K562 (cell line): ENCODE results near the gene AP2M1. TPM values are rescaled to one million over a fixed set of nuclear protein-coding genes. Genes with fewer than 3 reads are reported as not detected.

Source experiments
- ATAC-seq: fragments of 200-7000 bp; cut with Tn5 transposase; 3 replicates; pipeline ENCODE4 v1.9.1; 2020; ENCODE audit warnings: moderate library complexity
- BruUV-seq: library from RNA; stranded (reverse); fragments of 400-500 nt; replicated peaks from 2 replicates; lab custom pipeline; 2021; lab: Mats Ljungman, UMichigan
- CTCF ChIA-PET: fragments of 300-600 bp; formaldehyde crosslinking; extraction: SDS; loops from one replicate; lab custom pipeline; 2021; ENCODE audit warnings: low intra/inter-chr PET ratio; lab: Yijun Ruan, JAX
- POLR2A ChIA-PET: fragments of 300-600, 350-650 bp; sonication (Branson Sonifier 250); formaldehyde crosslinking; extraction: SDS; loops from one replicate; lab custom pipeline; 2021; ENCODE audit warnings: antibody characterized with exemption, inconsistent platforms; lab: Yijun Ruan, JAX
- DNase-seq, 4 experiments: peaks; one replicate each; pipeline versions ENCODE4 v3.0.0 to v3.0.0-alpha.2; 2011 to 2018; ENCODE audit warnings: low spot score in 3 of 4, mixed read lengths in 3 of 4; ENCODE audit errors: extremely low read depth in 1 of 4
- FAIRE-seq: peaks from 2 replicates; lab custom pipeline; 2011; peaks lifted over from hg19 to GRCh38; lab: Jason Lieb, UNC
- H2AFZ ChIP-seq: 2 replicates; pipeline ENCODE4 v1.6.0; 2011; ENCODE audit warnings: low read depth, low read length, control low read depth, inconsistent platforms
- H3K27ac ChIP-seq: fragments of 200-600 bp; 3 replicates; pipeline ENCODE4 v1.8.0; 2011; ENCODE audit warnings: low read depth, mild to moderate bottlenecking, control low read depth, inconsistent platforms, low read length, moderate library complexity, mixed read lengths; ENCODE audit errors: extremely low read depth
- H3K27me3 ChIP-seq, 2 experiments: fragments of 300-600 bp in 1 of 2; 2 replicates in 1 of 2; 3 replicates in 1 of 2; pipeline versions ENCODE4 v1.6.0 to v1.8.0; 2011; ENCODE audit warnings: inconsistent platforms in 2 of 2, low read length in 2 of 2, mild to moderate bottlenecking in 1 of 2, mixed read lengths in 1 of 2, moderate library complexity in 1 of 2; ENCODE audit not compliant: control insufficient read depth in 2 of 2, insufficient read depth in 2 of 2
- H3K36me3 ChIP-seq: fragments of 300-600 bp; 3 replicates; pipeline ENCODE4 v1.8.0; 2011; ENCODE audit warnings: mild to moderate bottlenecking, low read length, inconsistent platforms; ENCODE audit not compliant: control insufficient read depth, insufficient read depth
- H3K4me1 ChIP-seq, 2 experiments: fragments of 200-600 bp in 1 of 2; replicated peaks in 1 of 2; 2 replicates in 1 of 2; 3 replicates in 1 of 2; pipeline versions ENCODE4 v1.5.1 to v1.8.0; 2011; ENCODE audit warnings: inconsistent platforms in 2 of 2, low read length in 2 of 2, mild to moderate bottlenecking in 1 of 2, mixed read lengths in 1 of 2, moderate library complexity in 1 of 2; ENCODE audit not compliant: control insufficient read depth in 2 of 2, insufficient read depth in 2 of 2
- H3K4me2 ChIP-seq: 2 replicates; pipeline ENCODE4 v1.6.1; 2011; ENCODE audit warnings: low read length, control low read depth, inconsistent platforms, mixed read lengths; ENCODE audit not compliant: insufficient read depth
- H3K4me3 ChIP-seq: fragments of 200-600 bp; sonication (generic), shearing (Covaris generic); 2 replicates; pipeline ENCODE4 v1.5.1; 2016; ENCODE audit warnings: control low read depth, inconsistent platforms
- H3K79me2 ChIP-seq: fragments of 200-600 bp; 3 replicates; pipeline ENCODE4 v1.8.0; 2011; ENCODE audit warnings: low read length, inconsistent platforms; ENCODE audit not compliant: control insufficient read depth, insufficient read depth
- H3K9ac ChIP-seq, 2 experiments: 2 replicates each; pipeline versions ENCODE4 v1.6.0 to v1.6.1; 2011; ENCODE audit warnings: low read depth in 2 of 2, low read length in 2 of 2, control low read depth in 1 of 2, inconsistent platforms in 1 of 2, mild to moderate bottlenecking in 1 of 2, mixed read lengths in 1 of 2; ENCODE audit not compliant: insufficient read depth in 1 of 2
- H3K9me1 ChIP-seq: one replicate; pipeline ENCODE4 v1.6.0; 2011; ENCODE audit warnings: inconsistent platforms, mild to moderate bottlenecking, low read length, moderate library complexity; ENCODE audit not compliant: control insufficient read depth, insufficient read depth
- H3K9me3 ChIP-seq: replicated peaks from 2 replicates; pipeline ENCODE4 v1.5.1; 2011; ENCODE audit warnings: low read depth, low read length, inconsistent platforms; ENCODE audit not compliant: control insufficient read depth, insufficient read depth
- H4K20me1 ChIP-seq: replicated peaks from 2 replicates; pipeline ENCODE4 v1.6.1; 2011; ENCODE audit warnings: low read length, inconsistent platforms, mixed read lengths; ENCODE audit not compliant: control insufficient read depth, insufficient read depth
- CTBP1 ChIP-seq: fragments of 450-650 bp; IDR thresholded peaks from 2 replicates; pipeline ENCODE4 v1.6.1; 2016; ENCODE audit warnings: borderline replicate concordance
- DEAF1 ChIP-seq: fragments of 450-650 bp; formaldehyde crosslinking; IDR thresholded peaks from 2 replicates; pipeline ENCODE4 v1.4.0; 2020; ENCODE audit warnings: mild to moderate bottlenecking, moderate library complexity
- PRMT5 ChIP-seq: sonication (generic); formaldehyde crosslinking; IDR thresholded peaks from 2 replicates; pipeline ENCODE4 v1.5.0; 2020; ENCODE audit warnings: missing genetic modification reagents
- RBM15 ChIP-seq: fragments of 200-400 bp; formaldehyde crosslinking; IDR thresholded peaks from 2 replicates; pipeline ENCODE4 v1.6.1; 2018; ENCODE audit warnings: mild to moderate bottlenecking, low read length, moderate library complexity; ENCODE audit not compliant: insufficient read depth
- RBM25 ChIP-seq: fragments of 200-400 bp; formaldehyde crosslinking; IDR thresholded peaks from 2 replicates; pipeline ENCODE4 v1.6.1; 2018; ENCODE audit warnings: low read length, low read depth, moderate library complexity; ENCODE audit not compliant: severe bottlenecking
- TARDBP ChIP-seq: fragments of 450-650 bp; IDR thresholded peaks from 2 replicates; pipeline ENCODE4 v1.6.1; 2016
- WGBS: fragments of 100-300 bp; shearing (Covaris generic); methylation state at CpG from one replicate; pipeline ENCODE4 v1.1.6; 2016; ENCODE audit warnings: low coverage, mixed read lengths; ENCODE audit not compliant: insufficient coverage; ENCODE audit errors: missing lambda C conversion rate; 5-methylcytosine and 5-hydroxymethylcytosine counted together
- in situ Hi-C: fragments of 300-500 bp; cut with MboI; formaldehyde crosslinking; loops from 4 replicates; pipeline ENCODE4 v1.15.0; 2018; ENCODE audit warnings: inconsistent platforms, mixed read lengths
- intact Hi-C: fragments of 100-400 bp; cut with micrococcal nuclease; formaldehyde crosslinking; loops from 2 replicates; pipeline ENCODE4 v1.14.2; 2022
- polyA plus RNA-seq, 8 experiments: library from polyadenylated mRNA; depleted of rRNA in 4 of 8; stranded (reverse) in 5 of 8; unstranded in 3 of 8; fragments of >200 nt; fragmentation: Nextera tagmentation in 2 of 8; fragmentation: Illumina TruSeq in 1 of 8; extraction: Ambion mirVana in 2 of 8; extraction: Trizol in 1 of 8; gene quantifications; 2 replicates each; pipeline versions ENCODE4 v1.2.1 to v1.2.3, GENCODE V29; 2011 to 2014; ENCODE audit warnings: inconsistent platforms in 1 of 8, missing spikeins in 1 of 8
- total RNA-seq, 7 experiments: library from RNA; depleted of rRNA in 6 of 7; stranded (reverse); fragments of >200 nt in 6 of 7; fragmentation: Illumina TruSeq in 2 of 7; extraction: Trizol in 2 of 7; gene quantifications; 2 replicates each; pipeline versions ENCODE4 v1.2.1 to v1.2.3, GENCODE V29; 2011 to 2021; ENCODE audit warnings: low replicate concordance in 1 of 7

AP2M1 gene
- total and polyA plus RNA-seq, 9 of the 15 experiments (the other 6 are each of a cell fraction or from before 2014, with no cell fraction given) = 118 to 505 (median 296) TPM

DNA sequence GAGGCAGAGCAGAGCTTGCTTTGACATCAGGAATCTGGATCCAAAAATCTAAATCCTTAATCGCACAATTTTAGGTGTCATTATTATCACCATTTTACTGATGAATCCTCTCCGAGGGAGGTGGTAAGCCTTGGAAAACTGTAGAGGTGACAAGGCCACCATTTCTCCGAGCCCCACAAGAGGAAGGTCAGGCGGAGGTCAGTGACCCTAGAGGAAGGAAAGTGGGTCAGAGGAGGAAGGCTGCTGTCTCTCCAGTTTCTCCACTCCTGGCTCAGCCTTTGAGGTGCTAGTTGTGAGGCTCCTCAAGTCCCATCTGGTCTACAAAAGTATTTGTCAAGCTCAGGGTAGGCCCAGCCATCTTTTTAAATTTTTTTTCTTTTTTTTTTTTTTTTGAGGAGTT is 16.3 kb upstream of the AP2M1 start:
- ChIA-PET CTCF (interaction anchor here (0.5 kb wide), 1 partner anchor 92 kb away, joined by 4 read pairs; no protein-coding TSS in a partner anchor), POLR2A (interaction anchor here (0.7 to 4.2 kb wide), 2 partner anchors 14 to 15 kb away, joined by 3 to 27 read pairs; no protein-coding TSS in a partner anchor)
- intact Hi-C loops (no loop called here), in situ Hi-C loops (no loop called here)
- no TSS peak for BruUV-seq
- Histone ChIP-seq H3K9me1 (no peaks in the 10 kb centered on the region), H3K4me3 (no peak overlapping the region), H4K20me1 (no peaks in the 10 kb centered on the region; the same call in 1 of the 2 replicates), H3K27ac (peak overlapping the region; percentile 8; the same call in 1 of the 3 replicates), H3K36me3 (peaks cover 20% of the 10 kb centered on the region; the same call in 1 of the 3 replicates), H2AFZ (no peak overlapping the region), H3K4me1 (peaks cover 29 to 30% of the 10 kb centered on the region in 2 experiments; a peak in 4 of 5 replicates), H3K9me3 (no peaks in the 10 kb centered on the region), H3K4me2 (no peak overlapping the region), H3K9ac (peak overlapping the region in 1 of 2 experiments; percentile 1; a peak in 1 of 4 replicates), H3K79me2 (peaks cover 55% of the 10 kb centered on the region), H3K27me3 (no peaks in the 10 kb centered on the region)
- DNase-seq (no peak), FAIRE-seq (no peak), ATAC-seq (no peak)
- WGBS = 77% methylated on average over 4 of the region's 4 CpGs
- no peak for TF ChIP-seq PRMT5 (CRISPR knock-in tag)
- peak; percentile 72 for TF ChIP-seq RBM25
- no peak for TF ChIP-seq TARDBP
- no peak for TF ChIP-seq DEAF1 (CRISPR knock-in tag)
- TF ChIP-seq RBM15 = no peak
- TF ChIP-seq CTBP1 = no peak
